Aorta (tissue), 5 donors: ENCODE data around the gene CDC25B. TPM values are rescaled to one million over a fixed set of nuclear protein-coding genes. Genes with fewer than 3 reads are reported as not detected.

Experiments
- ATAC-seq: fragments of 200-7000 bp; cut with Tn5 transposase; one replicate; pipeline ENCODE4 v1.9.1; 2022; ENCODE audit warnings: moderate library complexity; ENCODE audit not compliant: low FRiP score
- DNase-seq, 2 donors: peaks; one replicate each; pipeline ENCODE4 v3.0.0-alpha.2; 2020
- H3K27ac ChIP-seq, 2 donors: one replicate each; pipeline ENCODE4 v1.5.1; 2013; ENCODE audit warnings: low read length in 2 of 2, mild to moderate bottlenecking in 2 of 2, moderate library complexity in 2 of 2, control low read depth in 1 of 2, inconsistent platforms in 1 of 2, low read depth in 1 of 2
- H3K27me3 ChIP-seq, 2 donors: one replicate each; pipeline ENCODE4 v1.6.1; 2013; ENCODE audit warnings: control low read depth in 1 of 2, low read length in 1 of 2, mild to moderate bottlenecking in 1 of 2, moderate library complexity in 1 of 2; ENCODE audit not compliant: insufficient read depth in 2 of 2, control insufficient read depth in 1 of 2
- H3K36me3 ChIP-seq, 2 donors: one replicate each; pipeline ENCODE4 v1.6.1; 2013; ENCODE audit warnings: control low read depth in 1 of 2, low read length in 1 of 2, mild to moderate bottlenecking in 1 of 2; ENCODE audit not compliant: insufficient read depth in 2 of 2, control insufficient read depth in 1 of 2
- H3K4me1 ChIP-seq, 2 donors: one replicate each; pipeline ENCODE4 v1.6.1; 2013; ENCODE audit warnings: low read length in 2 of 2, control low read depth in 1 of 2, mild to moderate bottlenecking in 1 of 2, moderate library complexity in 1 of 2; ENCODE audit not compliant: insufficient read depth in 2 of 2, control insufficient read depth in 1 of 2
- H3K4me3 ChIP-seq, 2 donors: one replicate each; pipeline ENCODE4 v1.5.1; 2013; ENCODE audit warnings: low read length in 2 of 2, control low read depth in 1 of 2, mild to moderate bottlenecking in 1 of 2
- H3K9me3 ChIP-seq: one replicate; pipeline ENCODE4 v1.6.1; 2013; ENCODE audit warnings: mild to moderate bottlenecking, low read length; ENCODE audit not compliant: control insufficient read depth
- WGBS, 2 donors: extraction: QIAGEN DNeasy Blood & Tissue Kit; methylation state at CpG; one replicate each; pipeline ENCODE4 v1.1.7; 2013; 5-methylcytosine and 5-hydroxymethylcytosine counted together
- intact Hi-C, 2 donors: fragments of 100-400 bp; cut with DNase I; formaldehyde crosslinking; loops; one replicate each; pipeline versions ENCODE4 v1.14.2 to v1.15.0; 2022
- polyA plus RNA-seq, 2 donors: library from polyadenylated mRNA; stranded (reverse); fragments of 200-250 nt; gene quantifications; one replicate each; pipeline ENCODE4 v1.2.3, GENCODE V29; 2013
- total RNA-seq, 2 donors: library from RNA; stranded (reverse); fragmentation: NEBNext Ultra II Directional; extraction: Animal tissue kit (Norgen Biotek cat#: 25700); gene quantifications; one replicate each; pipeline ENCODE4 v1.2.1, GENCODE V29; 2021
- donor health status: healthy with polysubstance abuse.
- donor health status: Bipolar disorder and iron deficiency.
- donor health status: DM: no; HTN: no; CAD: no.
- donor health status: DM: no; HTN: no; CAD: no.
- donor health status: DM: yes; HTN: yes; CAD: no.

The CDC25B gene
- total and polyA plus RNA-seq, 4 donors, result 9.9 to 87.5 (median 42.9) TPM

GRCh38 chr20:3812975-3813847 lies 17.1 kb downstream of the CDC25B start:
- Histone ChIP-seq H3K9me3 (no peaks in the 10 kb centered on the region), H3K27me3 (no peaks in the 10 kb centered on the region), H3K4me3 (no peak overlapping the region), H3K27ac (peak overlapping the region in 1 of 2 donors; percentile 26), H3K36me3 (no peaks in the 10 kb centered on the region), H3K4me1 (no peaks in the 10 kb centered on the region)
- no peak for DNase-seq
- WGBS, 2 donors, result 65% methylated on average over 8 of the region's 8 CpGs
- intact Hi-C loops, result no loop called here
- no peak for ATAC-seq

- WGBS, 2 donors, result 64 to 69% methylated on average over 11 to 12 of the region's 12 CpGs
- DNase-seq (no peak), ATAC-seq (no peak)
- Histone ChIP-seq H3K27ac (no peak overlapping the region), H3K27me3 (no peaks in the 10 kb centered on the region), H3K4me1 (no peaks in the 10 kb centered on the region), H3K4me3 (no peak overlapping the region), H3K36me3 (no peaks in the 10 kb centered on the region), H3K9me3 (no peaks in the 10 kb centered on the region)
- intact Hi-C loops, result no loop called here
These were observed 17.9 kb downstream of the CDC25B start for GRCh38 chr20:3813848-3814581.

- intact Hi-C loops, result no loop called here
- Histone ChIP-seq H3K9me3 (no peaks in the 10 kb centered on the region), H3K36me3 (no peaks in the 10 kb centered on the region), H3K4me1 (no peaks in the 10 kb centered on the region), H3K27ac (no peak overlapping the region), H3K27me3 (no peaks in the 10 kb centered on the region), H3K4me3 (no peak overlapping the region)
- no peak for DNase-seq
- 85 to 87% methylated on average over 7 of the region's 7 CpGs for WGBS, 2 donors
- ATAC-seq, result no peak
These were observed 18.9 kb downstream of the CDC25B start for GRCh38 chr20:3814928-3815495.

GRCh38 chr20:3815703-3816315 lies 19.7 kb downstream of the CDC25B start:
- H3K9me3 ChIP-seq, result no peaks in the 10 kb centered on the region
- no peaks in the 10 kb centered on the region for H3K4me1 ChIP-seq
- intact Hi-C loops, result no loop called here
- no peak overlapping the region for H3K4me3 ChIP-seq
- H3K27me3 ChIP-seq, result no peaks in the 10 kb centered on the region
- no peaks in the 10 kb centered on the region for H3K36me3 ChIP-seq
- ATAC-seq, result no peak
- DNase-seq, result no peak
- H3K27ac ChIP-seq, result no peak overlapping the region
- WGBS, 2 donors, result 86 to 91% methylated on average over 9 of the region's 9 CpGs

GRCh38 chr20:3818155-3819151 lies 22.3 kb downstream of the CDC25B start:
- 75 to 81% methylated on average over 8 of the region's 8 CpGs for WGBS, 2 donors
- intact Hi-C loops, result loop anchor here in 1 of 2 donors (2.0 kb wide), 2 partner anchors 24 to 32 kb away; partner anchors contain the start of gene CENPB

GRCh38 chr20:3819411-3820047 lies 23.4 kb downstream of the CDC25B start:
- ATAC-seq, result no peak
- H3K4me1 ChIP-seq, result no peaks in the 10 kb centered on the region
- WGBS, 2 donors, result 59 to 60% methylated on average over 19 to 20 of the region's 20 CpGs
- H3K27me3 ChIP-seq, result no peaks in the 10 kb centered on the region
- no peak overlapping the region for H3K4me3 ChIP-seq
- no peaks in the 10 kb centered on the region for H3K9me3 ChIP-seq
- intact Hi-C loops, result loop anchor here (1.0 to 2.0 kb wide), 3 partner anchors 25 to 33 kb away; partner anchors contain the start of gene CENPB (in 2 of the 2)
- H3K36me3 ChIP-seq, result no peaks in the 10 kb centered on the region
- H3K27ac ChIP-seq, result peak overlapping the region in 1 of 2 donors; percentile 69
- no peak for DNase-seq

More at GRCh38 chr20:3818155-3819151, 22.3 kb downstream of the CDC25B start:
- Histone ChIP-seq H3K27ac (no peak overlapping the region), H3K27me3 (no peaks in the 10 kb centered on the region), H3K36me3 (no peaks in the 10 kb centered on the region), H3K9me3 (no peaks in the 10 kb centered on the region), H3K4me1 (no peaks in the 10 kb centered on the region), H3K4me3 (no peak overlapping the region)
- no peak for ATAC-seq
- peak in 1 of 2 donors; percentile 74 for DNase-seq

GRCh38 chr20:3820048-3820900 lies 24.2 kb downstream of the CDC25B start, which contains the start of gene AP5S1:
Gene AP5S1 (plus strand): TSS chr20:3820547. CDS start chr20:3822118, 1,571 bp downstream.
- WGBS, 2 donors, result 0% methylated on average over 79 to 96 of the region's 96 CpGs
- Histone ChIP-seq H3K4me1 (no peaks in the 10 kb centered on the region), H3K36me3 (no peaks in the 10 kb centered on the region), H3K4me3 (peak within 1 kb of the TSS; percentile 62 to 70), H3K9me3 (no peaks in the 10 kb centered on the region), H3K27ac (peak within 1 kb of the TSS; percentile 69 to 95), H3K27me3 (no peaks in the 10 kb centered on the region)
- peak; percentile 98 to 99 for DNase-seq
- intact Hi-C loops, result loop anchor here in 1 of 2 donors (1.0 kb wide), 1 partner anchor 34 kb away; the partner anchor contains the start of gene CENPB
- peak; percentile 96 for ATAC-seq
